Skeletal muscle tissue (tissue), 4 donors: Measurements from ENCODE around the gene ETV6. TPM values are rescaled to one million over a fixed set of nuclear protein-coding genes. Genes with fewer than 3 reads are reported as not detected.

Experiments
- H3K27ac ChIP-seq: one replicate; pipeline ENCODE4 v1.7.0; 2013; ENCODE audit warnings: mild to moderate bottlenecking, low read depth, low read length, inconsistent platforms
- H3K27me3 ChIP-seq, 3 donors: one replicate each; pipeline ENCODE4 v1.7.0; 2013; ENCODE audit warnings: low read length in 3 of 3; ENCODE audit not compliant: control insufficient read depth in 3 of 3, insufficient read depth in 3 of 3
- H3K36me3 ChIP-seq, 3 donors: one replicate each; pipeline ENCODE4 v1.7.0; 2013; ENCODE audit warnings: low read length in 3 of 3; ENCODE audit not compliant: control insufficient read depth in 3 of 3, insufficient read depth in 3 of 3
- H3K4me1 ChIP-seq, 3 donors: one replicate each; pipeline ENCODE4 v1.7.0; 2013; ENCODE audit warnings: low read length in 3 of 3, mild to moderate bottlenecking in 3 of 3; ENCODE audit not compliant: control insufficient read depth in 3 of 3, insufficient read depth in 3 of 3
- H3K4me3 ChIP-seq, 3 donors: one replicate each; pipeline ENCODE4 v1.7.0; 2013; ENCODE audit warnings: low read length in 3 of 3
- H3K9ac ChIP-seq, 3 donors: one replicate each; pipeline ENCODE4 v1.7.0; 2013; ENCODE audit warnings: low read length in 3 of 3, mild to moderate bottlenecking in 3 of 3, moderate library complexity in 2 of 3, low read depth in 1 of 3
- H3K9me3 ChIP-seq, 3 donors: one replicate each; pipeline ENCODE4 v1.7.0; 2013; ENCODE audit warnings: low read length in 3 of 3; ENCODE audit not compliant: control insufficient read depth in 3 of 3
- total RNA-seq: library from RNA; depleted of rRNA; stranded (reverse); fragments of >200 nt; gene quantifications from one replicate; pipeline ENCODE4 v1.2.3, GENCODE V29; 2014
- donor health status: Osteomylitis.

The ETV6 gene
- total RNA-seq, 1 donor from 2014 or later: 4.2 TPM

- Histone ChIP-seq H3K9me3 (peaks cover 0 to 2% (median 0%) of the 10 kb centered on the region in 3 donors), H3K27ac (no peak overlapping the region), H3K4me3 (no peak overlapping the region), H3K9ac (no peak overlapping the region), H3K36me3 (no peaks in the 10 kb centered on the region), H3K27me3 (no peaks in the 10 kb centered on the region), H3K4me1 (no peaks in the 10 kb centered on the region)
Measured at GRCh38 chr12:11639454-11639853, 10.0 kb upstream of the ETV6 start.

GRCh38 chr12:11641522-11641921, 8.0 kb upstream of the ETV6 start:
- Histone ChIP-seq H3K27me3 (no peaks in the 10 kb centered on the region), H3K4me3 (no peak overlapping the region), H3K9me3 (no peaks in the 10 kb centered on the region), H3K9ac (no peak overlapping the region), H3K27ac (no peak overlapping the region), H3K36me3 (no peaks in the 10 kb centered on the region), H3K4me1 (no peaks in the 10 kb centered on the region)

- no peak overlapping the region for H3K9ac ChIP-seq
- H3K36me3 ChIP-seq: no peaks in the 10 kb centered on the region
- no peaks in the 10 kb centered on the region for H3K4me1 ChIP-seq
Measured at GRCh38 chr12:11642785-11643184, 6.7 kb upstream of the ETV6 start.

GRCh38 chr12:11645391-11645790, 4.1 kb upstream of the ETV6 start:
- Histone ChIP-seq H3K9ac (no peak overlapping the region), H3K4me1 (peaks cover 0 to 3% (median 3%) of the 10 kb centered on the region in 3 donors)

More at GRCh38 chr12:11642785-11643184, 6.7 kb upstream of the ETV6 start:
- no peaks in the 10 kb centered on the region for H3K27me3 ChIP-seq
- no peaks in the 10 kb centered on the region for H3K9me3 ChIP-seq
- no peak overlapping the region for H3K27ac ChIP-seq
- H3K4me3 ChIP-seq: no peak overlapping the region

GRCh38 chr12:11648514-11649412, 711 bp upstream of the ETV6 start:
- peak overlapping the region; percentile 83 to 98 (median 96) for H3K4me3 ChIP-seq
- no peaks in the 10 kb centered on the region for H3K36me3 ChIP-seq
- H3K9ac ChIP-seq: peak overlapping the region; percentile 83 to 97 (median 95)
- H3K9me3 ChIP-seq: no peaks in the 10 kb centered on the region
- no peaks in the 10 kb centered on the region for H3K27me3 ChIP-seq
- peaks cover 16 to 30% (median 24%) of the 10 kb centered on the region in 3 donors for H3K4me1 ChIP-seq
- H3K27ac ChIP-seq: peak overlapping the region; percentile 95

More at GRCh38 chr12:11645391-11645790, 4.1 kb upstream of the ETV6 start:
- no peaks in the 10 kb centered on the region for H3K9me3 ChIP-seq
- no peak overlapping the region for H3K27ac ChIP-seq
- no peaks in the 10 kb centered on the region for H3K27me3 ChIP-seq
- H3K4me3 ChIP-seq: no peak overlapping the region
- H3K36me3 ChIP-seq: no peaks in the 10 kb centered on the region

GRCh38 chr12:11650286-11651281, 1.1 kb downstream of the ETV6 start:
- H3K4me3 ChIP-seq: peak overlapping the region; percentile 85 to 98 (median 91)
- peak overlapping the region; percentile 95 for H3K27ac ChIP-seq
- H3K27me3 ChIP-seq: no peaks in the 10 kb centered on the region
- no peaks in the 10 kb centered on the region for H3K36me3 ChIP-seq
- H3K9ac ChIP-seq: peak overlapping the region; percentile 79 to 96 (median 88)
- H3K4me1 ChIP-seq: peaks cover 16 to 37% (median 34%) of the 10 kb centered on the region in 3 donors
- H3K9me3 ChIP-seq: no peaks in the 10 kb centered on the region

GRCh38 chr12:11651381-11651780, 1.9 kb downstream of the ETV6 start:
- Histone ChIP-seq H3K27ac (peak overlapping the region; percentile 95), H3K9ac (peak overlapping the region; percentile 79 to 96 (median 88))

GRCh38 chr12:11651785-11652184, 2.3 kb downstream of the ETV6 start:
- no peaks in the 10 kb centered on the region for H3K36me3 ChIP-seq
- H3K9me3 ChIP-seq: no peaks in the 10 kb centered on the region
- peaks cover 16 to 37% (median 34%) of the 10 kb centered on the region in 3 donors for H3K4me1 ChIP-seq
- H3K27me3 ChIP-seq: no peaks in the 10 kb centered on the region
- H3K27ac ChIP-seq: peak overlapping the region; percentile 95
- H3K9ac ChIP-seq: peak overlapping the region; percentile 79 to 96 (median 88)
- peak overlapping the region; percentile 16 to 98 (median 85) for H3K4me3 ChIP-seq

More at GRCh38 chr12:11651381-11651780, 1.9 kb downstream of the ETV6 start:
- H3K4me3 ChIP-seq: peak overlapping the region; percentile 85 to 98 (median 91)
- H3K9me3 ChIP-seq: no peaks in the 10 kb centered on the region
- H3K4me1 ChIP-seq: peaks cover 16 to 37% (median 34%) of the 10 kb centered on the region in 3 donors
- no peaks in the 10 kb centered on the region for H3K36me3 ChIP-seq
- no peaks in the 10 kb centered on the region for H3K27me3 ChIP-seq

GRCh38 chr12:11652351-11653040, 3.0 kb downstream of the ETV6 start:
- Histone ChIP-seq H3K4me3 (peak overlapping the region; percentile 37 to 98 (median 85)), H3K36me3 (no peaks in the 10 kb centered on the region), H3K27ac (peak overlapping the region; percentile 95), H3K9ac (peak overlapping the region; percentile 79 to 96 (median 88)), H3K9me3 (no peaks in the 10 kb centered on the region), H3K27me3 (no peaks in the 10 kb centered on the region), H3K4me1 (peaks cover 16 to 37% (median 34%) of the 10 kb centered on the region in 3 donors)
